ENCODE results near the gene CDH7.

The CDH7 gene

DNA sequence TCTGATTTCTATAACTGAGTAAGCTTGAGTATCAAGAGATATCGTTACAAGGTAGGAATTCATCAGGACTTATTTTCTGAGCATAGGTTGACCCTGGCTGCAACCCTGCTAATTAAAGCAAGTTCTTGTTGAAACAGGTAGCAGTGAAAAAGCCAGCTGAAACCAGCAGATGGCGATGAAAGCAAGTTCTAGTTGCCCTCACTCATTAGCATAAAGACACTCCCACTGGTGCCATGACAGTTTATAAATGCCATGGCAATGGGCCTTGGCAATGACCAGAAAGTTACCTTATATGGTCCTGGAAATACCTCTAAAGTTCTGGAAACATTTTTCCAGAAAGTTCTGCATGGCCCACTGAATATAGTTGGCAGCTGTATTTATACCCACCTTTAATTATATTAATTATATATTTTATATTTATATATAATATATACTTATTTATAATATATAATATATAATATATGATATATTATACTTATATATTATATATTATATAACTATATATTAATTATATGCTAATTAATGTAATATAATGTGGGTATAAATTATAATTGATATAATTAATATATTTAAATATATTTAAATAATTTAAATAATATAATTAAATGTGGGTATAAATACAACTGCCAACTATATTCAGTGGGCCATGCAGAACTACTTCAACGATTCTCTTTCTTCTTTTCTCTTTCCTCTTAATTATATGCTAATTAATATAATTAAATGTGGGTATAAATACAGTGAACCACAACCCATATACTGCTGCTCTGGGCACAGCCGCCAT, 188.0 kb downstream of the CDH7 start:
- Mint-ChIP-seq H3K27ac (no peak overlapping the region), H3K4me3 (no peak overlapping the region), H3K4me1 (peaks cover 22% of the 10 kb centered on the region), H3K9me3 (peaks cover 12% of the 10 kb centered on the region), H3K36me3 (ENCODE audit: low read depth) (no peaks in the 10 kb centered on the region), H3K27me3 (ENCODE audit: low read depth, poor library complexity) (peaks cover 4% of the 10 kb centered on the region)
- DNase-seq, result peak; percentile 9
- TF ChIP-seq, protein P1, sequence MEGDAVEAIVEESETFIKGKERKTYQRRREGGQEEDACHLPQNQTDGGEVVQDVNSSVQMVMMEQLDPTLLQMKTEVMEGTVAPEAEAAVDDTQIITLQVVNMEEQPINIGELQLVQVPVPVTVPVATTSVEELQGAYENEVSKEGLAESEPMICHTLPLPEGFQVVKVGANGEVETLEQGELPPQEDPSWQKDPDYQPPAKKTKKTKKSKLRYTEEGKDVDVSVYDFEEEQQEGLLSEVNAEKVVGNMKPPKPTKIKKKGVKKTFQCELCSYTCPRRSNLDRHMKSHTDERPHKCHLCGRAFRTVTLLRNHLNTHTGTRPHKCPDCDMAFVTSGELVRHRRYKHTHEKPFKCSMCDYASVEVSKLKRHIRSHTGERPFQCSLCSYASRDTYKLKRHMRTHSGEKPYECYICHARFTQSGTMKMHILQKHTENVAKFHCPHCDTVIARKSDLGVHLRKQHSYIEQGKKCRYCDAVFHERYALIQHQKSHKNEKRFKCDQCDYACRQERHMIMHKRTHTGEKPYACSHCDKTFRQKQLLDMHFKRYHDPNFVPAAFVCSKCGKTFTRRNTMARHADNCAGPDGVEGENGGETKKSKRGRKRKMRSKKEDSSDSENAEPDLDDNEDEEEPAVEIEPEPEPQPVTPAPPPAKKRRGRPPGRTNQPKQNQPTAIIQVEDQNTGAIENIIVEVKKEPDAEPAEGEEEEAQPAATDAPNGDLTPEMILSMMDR (IDR thresholded peaks at IDR 0.05), result peak; percentile 24
